Breast epithelium (tissue), 4 donors: ENCODE data around the gene DIS3L2. TPM values are rescaled to one million over a fixed set of nuclear protein-coding genes. Genes with fewer than 3 reads are reported as not detected.
A peak's percentile ranks its signal among the peaks of the same experiment; 100 is the strongest.

ENCODE experiments used
- DNase-seq, 2 donors: peaks; one replicate each; pipeline ENCODE4 v3.0.0-alpha.2; 2019; ENCODE audit warnings: low spot score in 2 of 2
- H3K27ac ChIP-seq, 2 donors: fragments of 200-600 bp; sonication (generic) in 1 of 2; one replicate each; pipeline ENCODE4 v1.5.1; 2016 to 2019; ENCODE audit warnings: mild to moderate bottlenecking in 1 of 2
- H3K27me3 ChIP-seq, 2 donors: fragments of 200-600 bp; sonication (generic) in 1 of 2; one replicate each; pipeline versions ENCODE4 v1.5.1 to v1.6.0; 2017 to 2019; ENCODE audit warnings: control low read depth in 1 of 2, mild to moderate bottlenecking in 1 of 2
- H3K36me3 ChIP-seq: fragments of 200-600 bp; one replicate; pipeline ENCODE4 v1.5.1; 2019
- H3K4me1 ChIP-seq, 2 donors: fragments of 200-600 bp; sonication (generic); one replicate each; pipeline ENCODE4 v1.5.1; 2016 to 2019; ENCODE audit warnings: control low read depth in 1 of 2
- H3K4me3 ChIP-seq, 3 donors: fragments of 200-600 bp; sonication (generic); 1 replicate in 2 of 3; 2 replicates in 1 of 3; pipeline ENCODE4 v1.5.1; 2016 to 2019; ENCODE audit warnings: mild to moderate bottlenecking in 3 of 3, moderate library complexity in 2 of 3
- H3K9me3 ChIP-seq, 2 donors: fragments of 200-600 bp; sonication (generic) in 1 of 2; one replicate each; pipeline ENCODE4 v1.5.1; 2016 to 2019; ENCODE audit warnings: control low read depth in 1 of 2
- CTCF ChIP-seq, 3 donors: fragments of 450-650 bp; IDR thresholded peaks; one replicate each; pipeline ENCODE4 v1.5.1; 2016 to 2017; ENCODE audit warnings: antibody characterized with exemption in 3 of 3, mild to moderate bottlenecking in 3 of 3, moderate library complexity in 3 of 3
- POLR2A ChIP-seq: fragments of 450-650 bp; IDR thresholded peaks from one replicate; pipeline ENCODE4 v1.6.1; 2016; ENCODE audit warnings: antibody characterized with exemption, mild to moderate bottlenecking, moderate library complexity
- POLR2AphosphoS5 ChIP-seq, 3 donors: sonication (generic); formaldehyde crosslinking; IDR thresholded peaks; one replicate each; pipeline ENCODE4 v1.6.1; 2017; ENCODE audit warnings: antibody characterized with exemption in 3 of 3
- intact Hi-C: fragments of 100-400 bp; cut with DNase I; formaldehyde crosslinking; loops from one replicate; pipeline ENCODE4 v1.15.1; 2023; ENCODE audit warnings: low total_unique reads
- total RNA-seq, 3 donors: library from RNA; depleted of rRNA; stranded (reverse); fragments of >200 nt; gene quantifications; one replicate each; pipeline ENCODE4 v1.1.0, GENCODE V29; 2016

Gene DIS3L2
- total RNA-seq, 3 donors from 2014 or later, result 19.2 to 38.9 (median 33.4) TPM

- intact Hi-C loops, result no loop called here
- H3K36me3 ChIP-seq, result no peaks in the 10 kb centered on the region
- H3K27ac ChIP-seq, result no peak overlapping the region
- TF ChIP-seq CTCF (IDR thresholded peaks at IDR 0.05), result no peak
- H3K4me1 ChIP-seq, result no peaks in the 10 kb centered on the region
- H3K4me3 ChIP-seq, result no peak overlapping the region
- peaks cover 0 to 5% of the 10 kb centered on the region in 2 donors for H3K27me3 ChIP-seq
- DNase-seq, result peak in 1 of 2 donors; percentile 43
- H3K9me3 ChIP-seq, result no peaks in the 10 kb centered on the region
Measured at GRCh38 chr2:231918501-231919330, 42.8 kb upstream of the DIS3L2 start.

- no peak for TF ChIP-seq POLR2AphosphoS5 (IDR thresholded peaks at IDR 0.05)
- no peak for TF ChIP-seq POLR2A
- TF ChIP-seq CTCF (IDR thresholded peaks at IDR 0.05), result no peak
- no peaks in the 10 kb centered on the region for H3K36me3 ChIP-seq
- H3K4me3 ChIP-seq, result no peak overlapping the region
- H3K27me3 ChIP-seq, result peaks cover 0 to 7% of the 10 kb centered on the region in 2 donors
- intact Hi-C loops, result loop anchor here (10.0 kb wide), 1 partner anchor 405 kb away; no protein-coding TSS in a partner anchor
- H3K4me1 ChIP-seq, result no peaks in the 10 kb centered on the region
- H3K27ac ChIP-seq, result no peak overlapping the region
- H3K9me3 ChIP-seq, result no peaks in the 10 kb centered on the region
- DNase-seq, result peak in 1 of 2 donors; percentile 27
Measured at GRCh38 chr2:231919341-231920035, 42.0 kb upstream of the DIS3L2 start.

GRCh38 chr2:231920366-231920765 lies 41.1 kb upstream of the DIS3L2 start:
- peaks cover 0 to 7% of the 10 kb centered on the region in 2 donors for H3K27me3 ChIP-seq
- TF ChIP-seq POLR2AphosphoS5 (IDR thresholded peaks at IDR 0.05) (no peak), CTCF (IDR thresholded peaks at IDR 0.05) (no peak), POLR2A (no peak)
- H3K4me1 ChIP-seq, result peaks cover 0 to under 1% of the 10 kb centered on the region in 2 donors
- H3K36me3 ChIP-seq, result no peaks in the 10 kb centered on the region
- no peak overlapping the region for H3K27ac ChIP-seq
- intact Hi-C loops, result loop anchor here (10.0 kb wide), 1 partner anchor 404 kb away; no protein-coding TSS in a partner anchor
- no peaks in the 10 kb centered on the region for H3K9me3 ChIP-seq
- DNase-seq, result peak in 1 of 2 donors; percentile 27
- H3K4me3 ChIP-seq, result no peak overlapping the region

GRCh38 chr2:231920795-231921194 lies 40.7 kb upstream of the DIS3L2 start:
- Histone ChIP-seq H3K9me3 (no peaks in the 10 kb centered on the region), H3K4me1 (peaks cover 0 to 5% of the 10 kb centered on the region in 2 donors), H3K27ac (no peak overlapping the region), H3K27me3 (peaks cover 0 to 7% of the 10 kb centered on the region in 2 donors), H3K36me3 (no peaks in the 10 kb centered on the region), H3K4me3 (no peak overlapping the region)
- no peak for DNase-seq
- no peak for TF ChIP-seq POLR2A
- TF ChIP-seq CTCF (IDR thresholded peaks at IDR 0.05), result no peak
- TF ChIP-seq POLR2AphosphoS5 (IDR thresholded peaks at IDR 0.05), result no peak
- intact Hi-C loops, result loop anchor here (10.0 kb wide), 1 partner anchor 404 kb away; no protein-coding TSS in a partner anchor
